ENCODE results near the gene ZNF620. TPM values are rescaled to one million over a fixed set of nuclear protein-coding genes. Genes with fewer than 3 reads are reported as not detected.

The ZNF620 gene
- polyA plus RNA-seq, 5 donors: 5.9 to 9.7 (median 9.4) TPM

Other genes with a start within 250 kb of the ZNF620 start
- 100 to 1,000 TPM in 4 of 5 donors, 10 to 100 TPM in 1; 97.0 to 112 (median 104) TPM for gene EIF1B, start 196.3 kb upstream of the ZNF620 start, polyA plus RNA-seq (ENCODE audit: insufficient read depth in 1 of 5, insufficient read length in 5 of 5, low replicate concordance in 1 of 5)
- gene ENTPD3, start 118.9 kb upstream of the ZNF620 start, polyA plus RNA-seq (ENCODE audit: insufficient read depth in 1 of 5, insufficient read length in 5 of 5, low replicate concordance in 1 of 5): 10 to 100 TPM in 2 of 5 donors, 1 to 10 TPM in 3; 8.3 to 11.3 (median 9.4) TPM
- gene RPL14, start 48.7 kb upstream of the ZNF620 start, polyA plus RNA-seq (ENCODE audit: insufficient read depth in 1 of 5, insufficient read length in 5 of 5, low replicate concordance in 1 of 5): 1,000 to 10,000 TPM; 1,709 to 2,211 (median 1,799) TPM
- 1 to 10 TPM; 5.4 to 8.1 (median 7.1) TPM for gene ZNF619, start 28.9 kb upstream of the ZNF620 start, polyA plus RNA-seq (ENCODE audit: insufficient read depth in 1 of 5, insufficient read length in 5 of 5, low replicate concordance in 1 of 5)
- gene ZNF621, start 18.9 kb downstream of the ZNF620 start, polyA plus RNA-seq (ENCODE audit: insufficient read depth in 1 of 5, insufficient read length in 5 of 5, low replicate concordance in 1 of 5): 10 to 100 TPM; 22.4 to 36.8 (median 33.7) TPM

All from right lung (tissue), 5 donors.